HCT116 (cell line): ENCODE measurements around the gene FAM3B. TPM values are rescaled to one million over a fixed set of nuclear protein-coding genes. Genes with fewer than 3 reads are reported as not detected.

Source experiments
- ATAC-seq: fragments of 200-7000 bp; cut with Tn5 transposase; 2 replicates; pipeline ENCODE4 v1.9.1; 2020; ENCODE audit warnings: mild to moderate bottlenecking, moderate library complexity
- BruUV-seq: library from RNA; stranded (reverse); fragments of 400-500 nt; replicated peaks from 2 replicates; lab custom pipeline; 2021; lab: Mats Ljungman, UMichigan
- CTCF ChIA-PET: fragments of 300-600 bp; sonication (Branson Sonifier 250); formaldehyde crosslinking; loops from one replicate; lab custom pipeline; 2021; ENCODE audit warnings: antibody characterized with exemption; lab: Charles Lee
- POLR2A ChIA-PET: fragments of 300-600, 350-600 bp; sonication (Branson Sonifier 250); formaldehyde crosslinking; loops from one replicate; lab custom pipeline; 2021; ENCODE audit warnings: antibody characterized with exemption; lab: Charles Lee
- RAD21 ChIA-PET, 2 experiments: fragments of 300-600 bp; sonication (Branson Sonifier 250); formaldehyde crosslinking; loops; one replicate each; lab custom pipeline; 2023; ENCODE audit warnings: low total read pairs in 2 of 2; ENCODE audit not compliant: uncharacterized antibody in 2 of 2, unreplicated experiment in 2 of 2, low non-redundant PET in 1 of 2; lab: Charles Lee
- DNase-seq: peaks from one replicate; pipeline ENCODE4 v3.0.0-alpha.2; 2010; ENCODE audit warnings: low read depth, low spot score
- H2AFZ ChIP-seq: fragments of 200-600 bp; shearing (Covaris generic), sonication (generic); 2 replicates; pipeline ENCODE4 v1.6.1; 2017; ENCODE audit warnings: low read depth, mixed run types, mixed read lengths, antibody characterized with exemption, low read length; ENCODE audit not compliant: poor library complexity, severe bottlenecking
- H3K27ac ChIP-seq: 2 replicates; pipeline ENCODE4 v1.5.1; 2012; ENCODE audit warnings: low read depth, low read length
- H3K27me3 ChIP-seq: fragments of 200-600 bp; sonication (generic); 2 replicates; pipeline ENCODE4 v1.6.1; 2016; ENCODE audit warnings: mixed run types, low read length, mixed read lengths; ENCODE audit not compliant: insufficient read depth
- H3K36me3 ChIP-seq, 2 experiments: fragments of 200-500 bp in 1 of 2; fragments of 200-600 bp in 1 of 2; sonication (Bioruptor generic) in 1 of 2; sonication (generic) in 1 of 2; 2 replicates each; pipeline versions ENCODE4 v1.5.1 to v1.6.1; 2014 to 2016; ENCODE audit warnings: low read length in 2 of 2, inconsistent platforms in 1 of 2, mixed read lengths in 1 of 2, mixed run types in 1 of 2; ENCODE audit not compliant: insufficient read depth in 2 of 2, control insufficient read depth in 1 of 2
- H3K4me1 ChIP-seq, 2 experiments: fragments of 200-600 bp in 1 of 2; sonication (generic) in 1 of 2; 2 replicates each; pipeline versions ENCODE4 v1.5.1 to v1.6.1; 2012 to 2017; ENCODE audit warnings: low read length in 2 of 2, inconsistent platforms in 1 of 2, mild to moderate bottlenecking in 1 of 2, mixed read lengths in 1 of 2, mixed run types in 1 of 2, moderate library complexity in 1 of 2; ENCODE audit not compliant: insufficient read depth in 2 of 2, control insufficient read depth in 1 of 2
- H3K4me2 ChIP-seq: fragments of 200-600 bp; sonication (generic); 2 replicates; pipeline ENCODE4 v1.6.1; 2017; ENCODE audit warnings: mixed run types, low read length, mixed read lengths
- H3K4me3 ChIP-seq, 2 experiments: fragments of 200-600 bp in 1 of 2; sonication (generic) in 1 of 2; replicated peaks in 1 of 2; 2 replicates each; pipeline ENCODE4 v1.5.1; 2011 to 2016; ENCODE audit warnings: low read length in 2 of 2, control low read depth in 1 of 2, low read depth in 1 of 2, mild to moderate bottlenecking in 1 of 2, mixed read lengths in 1 of 2, mixed run types in 1 of 2
- H3K79me2 ChIP-seq: fragments of 200-600 bp; sonication (generic); 2 replicates; pipeline ENCODE4 v1.6.1; 2017; ENCODE audit warnings: mild to moderate bottlenecking, mixed run types, low read length, moderate library complexity, mixed read lengths; ENCODE audit not compliant: insufficient read depth
- H3K9ac ChIP-seq: fragments of 200-600 bp; sonication (generic); 2 replicates; pipeline ENCODE4 v1.6.1; 2016; ENCODE audit warnings: low read length, mixed read lengths
- H3K9me2 ChIP-seq: fragments of 200-600 bp; sonication (generic), shearing (Covaris generic); 2 replicates; pipeline ENCODE4 v1.6.1; 2017; ENCODE audit warnings: mixed run types, mild to moderate bottlenecking, moderate library complexity; ENCODE audit not compliant: insufficient read depth
- H3K9me3 ChIP-seq, 2 experiments: fragments of 200-500 bp in 1 of 2; fragments of 200-600 bp in 1 of 2; sonication (Bioruptor generic) in 1 of 2; sonication (generic) in 1 of 2; 2 replicates each; pipeline ENCODE4 v1.6.1; 2014 to 2017; ENCODE audit warnings: low read length in 2 of 2, mixed read lengths in 2 of 2, inconsistent platforms in 1 of 2, low read depth in 1 of 2, mild to moderate bottlenecking in 1 of 2, mixed run types in 1 of 2, moderate library complexity in 1 of 2; ENCODE audit not compliant: control insufficient read depth in 1 of 2, insufficient read depth in 1 of 2
- H4K20me1 ChIP-seq: fragments of 200-600 bp; sonication (generic), shearing (Covaris generic); 2 replicates; pipeline ENCODE4 v1.6.1; 2017; ENCODE audit warnings: mixed run types, mild to moderate bottlenecking, moderate library complexity; ENCODE audit not compliant: insufficient read depth
- CEBPB ChIP-seq: IDR thresholded peaks from 2 replicates; pipeline ENCODE4 v1.6.1; 2012; ENCODE audit warnings: low read depth
- EGR1 ChIP-seq: IDR thresholded peaks from 2 replicates; pipeline ENCODE4 v1.6.1; 2012; ENCODE audit warnings: low read depth
- ELF1 ChIP-seq: IDR thresholded peaks from 2 replicates; pipeline ENCODE4 v1.6.1; 2012; ENCODE audit warnings: low read depth, borderline replicate concordance
- EZH2 ChIP-seq: fragments of 200-600 bp; sonication (generic); IDR thresholded peaks from 2 replicates; pipeline ENCODE4 v1.6.1; 2017; ENCODE audit warnings: antibody characterized with exemption, mixed run types
- EZH2phosphoT487 ChIP-seq: fragments of 200-600 bp; IDR thresholded peaks from 2 replicates; pipeline ENCODE4 v1.6.1; 2018; ENCODE audit warnings: antibody characterized with exemption, borderline replicate concordance
- JUND ChIP-seq: IDR thresholded peaks from 2 replicates; pipeline ENCODE4 v1.6.1; 2012
- POLR2A ChIP-seq: IDR thresholded peaks from 2 replicates; pipeline ENCODE4 v1.7.0; 2011; ENCODE audit warnings: borderline replicate concordance; ENCODE audit not compliant: insufficient read depth, insufficient read length; ENCODE audit errors: extremely low read depth
- POLR2AphosphoS5 ChIP-seq: IDR thresholded peaks from 2 replicates; pipeline ENCODE4 v1.6.1; 2011; ENCODE audit warnings: mild to moderate bottlenecking, low read depth, low read length, moderate library complexity
- RAD21 ChIP-seq: IDR thresholded peaks from 2 replicates; pipeline ENCODE4 v1.6.1; 2012; ENCODE audit warnings: low read depth, mild to moderate bottlenecking
- SIN3A ChIP-seq: IDR thresholded peaks from 2 replicates; pipeline ENCODE4 v1.6.1; 2012; ENCODE audit warnings: low read depth
- SP1 ChIP-seq: IDR thresholded peaks from 2 replicates; pipeline ENCODE4 v1.6.1; 2012; ENCODE audit warnings: low read depth
- SRF ChIP-seq: IDR thresholded peaks from 2 replicates; pipeline ENCODE4 v1.6.1; 2012; ENCODE audit warnings: low read depth
- TCF7L2 ChIP-seq: IDR thresholded peaks from 2 replicates; pipeline ENCODE4 v1.7.0; 2011; ENCODE audit warnings: borderline replicate concordance, inconsistent platforms; ENCODE audit not compliant: insufficient read depth, insufficient read length; ENCODE audit errors: extremely low read depth
- YY1 ChIP-seq: IDR thresholded peaks from 2 replicates; pipeline ENCODE4 v1.6.1; 2011; ENCODE audit warnings: low read length, low read depth, moderate library complexity, mild to moderate bottlenecking; ENCODE audit not compliant: insufficient replicate concordance; ENCODE audit errors: extremely low read depth
- ZFX ChIP-seq: fragments of 450-650 bp; IDR thresholded peaks from 2 replicates; pipeline ENCODE4 v1.6.1; 2017
- ZNF274 ChIP-seq: fragments of 200-500 bp; sonication (Bioruptor generic); IDR thresholded peaks from 2 replicates; pipeline ENCODE4 v1.6.1; 2014; ENCODE audit warnings: mild to moderate bottlenecking, low read depth, low read length, inconsistent platforms
- intact Hi-C: fragments of 100-400 bp; cut with micrococcal nuclease; formaldehyde crosslinking; loops from 2 replicates; pipeline ENCODE4 v1.10.0; 2022
- total RNA-seq: library from RNA; stranded (reverse); gene quantifications from one replicate; pipeline ENCODE4 v1.2.1, GENCODE V29; 2021; ENCODE audit not compliant: unreplicated experiment
- TF ChIP-seq, protein P1 (sequence below), 3 experiments: fragments of 200-600 bp in 1 of 3; sonication (generic) in 1 of 3; IDR thresholded peaks in 2 of 3; conservative IDR thresholded peaks in 1 of 3; 2 replicates each; pipeline ENCODE4 v1.5.1; 2012 to 2017; ENCODE audit warnings: low read depth in 2 of 3, low read length in 2 of 3, antibody characterized with exemption in 1 of 3, borderline replicate concordance in 1 of 3, control low read depth in 1 of 3, mild to moderate bottlenecking in 1 of 3, mixed read lengths in 1 of 3, mixed run types in 1 of 3, moderate library complexity in 1 of 3; ENCODE audit not compliant: insufficient read depth in 1 of 3
- TF ChIP-seq, protein P2 (sequence below): IDR thresholded peaks from 2 replicates; pipeline ENCODE4 v1.6.1; 2012; ENCODE audit warnings: low read depth
- TF ChIP-seq, protein P3 (sequence below): IDR thresholded peaks from 2 replicates; pipeline ENCODE4 v1.6.1; 2012

FAM3B gene
- total RNA-seq, 1 experiment from 2014 or later, result not detected

DNA sequence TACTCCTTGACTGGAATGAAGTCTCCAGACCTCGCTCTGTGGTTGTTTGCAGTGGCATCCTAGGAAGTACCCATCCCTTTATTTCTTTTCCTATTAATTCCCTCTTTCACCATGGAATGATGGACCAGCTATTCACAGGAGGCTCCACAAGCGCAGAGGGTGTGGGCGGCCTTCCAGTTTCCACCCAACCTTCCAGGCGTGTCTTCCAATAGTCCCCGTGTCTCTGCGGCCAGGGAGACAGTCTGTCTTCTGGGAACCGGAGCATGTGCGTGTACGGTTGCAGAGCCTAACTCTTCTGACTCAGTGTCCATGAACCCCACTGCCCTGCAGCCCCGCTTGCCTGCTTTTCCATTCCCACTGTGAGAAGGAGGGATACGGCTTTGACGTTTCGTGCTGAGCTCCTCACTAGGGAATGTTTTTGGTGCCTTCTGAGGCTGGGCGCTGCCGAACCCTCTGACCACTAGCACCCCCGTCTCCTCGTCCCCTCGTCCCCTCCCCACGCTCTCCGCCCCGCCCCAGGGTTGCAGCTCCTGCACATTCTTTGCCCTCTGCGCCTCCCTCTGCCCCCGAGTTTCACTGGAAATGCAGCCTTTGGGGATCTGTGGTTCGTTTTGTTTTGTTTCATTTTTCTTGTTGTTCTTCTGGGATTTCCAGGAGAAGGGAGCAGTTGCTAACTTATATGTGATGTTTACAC is 26.3 kb upstream of the FAM3B start:
- TF ChIP-seq EZH2, result no peak
- TF ChIP-seq, protein P1, sequence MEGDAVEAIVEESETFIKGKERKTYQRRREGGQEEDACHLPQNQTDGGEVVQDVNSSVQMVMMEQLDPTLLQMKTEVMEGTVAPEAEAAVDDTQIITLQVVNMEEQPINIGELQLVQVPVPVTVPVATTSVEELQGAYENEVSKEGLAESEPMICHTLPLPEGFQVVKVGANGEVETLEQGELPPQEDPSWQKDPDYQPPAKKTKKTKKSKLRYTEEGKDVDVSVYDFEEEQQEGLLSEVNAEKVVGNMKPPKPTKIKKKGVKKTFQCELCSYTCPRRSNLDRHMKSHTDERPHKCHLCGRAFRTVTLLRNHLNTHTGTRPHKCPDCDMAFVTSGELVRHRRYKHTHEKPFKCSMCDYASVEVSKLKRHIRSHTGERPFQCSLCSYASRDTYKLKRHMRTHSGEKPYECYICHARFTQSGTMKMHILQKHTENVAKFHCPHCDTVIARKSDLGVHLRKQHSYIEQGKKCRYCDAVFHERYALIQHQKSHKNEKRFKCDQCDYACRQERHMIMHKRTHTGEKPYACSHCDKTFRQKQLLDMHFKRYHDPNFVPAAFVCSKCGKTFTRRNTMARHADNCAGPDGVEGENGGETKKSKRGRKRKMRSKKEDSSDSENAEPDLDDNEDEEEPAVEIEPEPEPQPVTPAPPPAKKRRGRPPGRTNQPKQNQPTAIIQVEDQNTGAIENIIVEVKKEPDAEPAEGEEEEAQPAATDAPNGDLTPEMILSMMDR (IDR thresholded peaks at IDR 0.05 in 2 of 3, conservative IDR thresholded peaks at IDR 0.05 in 1 of 3; ENCODE audit: borderline replicate concordance in 1 of 3, insufficient read depth in 1 of 3, low read depth in 2 of 3, low read length in 2 of 3), result no peak
- TF ChIP-seq, protein P2, sequence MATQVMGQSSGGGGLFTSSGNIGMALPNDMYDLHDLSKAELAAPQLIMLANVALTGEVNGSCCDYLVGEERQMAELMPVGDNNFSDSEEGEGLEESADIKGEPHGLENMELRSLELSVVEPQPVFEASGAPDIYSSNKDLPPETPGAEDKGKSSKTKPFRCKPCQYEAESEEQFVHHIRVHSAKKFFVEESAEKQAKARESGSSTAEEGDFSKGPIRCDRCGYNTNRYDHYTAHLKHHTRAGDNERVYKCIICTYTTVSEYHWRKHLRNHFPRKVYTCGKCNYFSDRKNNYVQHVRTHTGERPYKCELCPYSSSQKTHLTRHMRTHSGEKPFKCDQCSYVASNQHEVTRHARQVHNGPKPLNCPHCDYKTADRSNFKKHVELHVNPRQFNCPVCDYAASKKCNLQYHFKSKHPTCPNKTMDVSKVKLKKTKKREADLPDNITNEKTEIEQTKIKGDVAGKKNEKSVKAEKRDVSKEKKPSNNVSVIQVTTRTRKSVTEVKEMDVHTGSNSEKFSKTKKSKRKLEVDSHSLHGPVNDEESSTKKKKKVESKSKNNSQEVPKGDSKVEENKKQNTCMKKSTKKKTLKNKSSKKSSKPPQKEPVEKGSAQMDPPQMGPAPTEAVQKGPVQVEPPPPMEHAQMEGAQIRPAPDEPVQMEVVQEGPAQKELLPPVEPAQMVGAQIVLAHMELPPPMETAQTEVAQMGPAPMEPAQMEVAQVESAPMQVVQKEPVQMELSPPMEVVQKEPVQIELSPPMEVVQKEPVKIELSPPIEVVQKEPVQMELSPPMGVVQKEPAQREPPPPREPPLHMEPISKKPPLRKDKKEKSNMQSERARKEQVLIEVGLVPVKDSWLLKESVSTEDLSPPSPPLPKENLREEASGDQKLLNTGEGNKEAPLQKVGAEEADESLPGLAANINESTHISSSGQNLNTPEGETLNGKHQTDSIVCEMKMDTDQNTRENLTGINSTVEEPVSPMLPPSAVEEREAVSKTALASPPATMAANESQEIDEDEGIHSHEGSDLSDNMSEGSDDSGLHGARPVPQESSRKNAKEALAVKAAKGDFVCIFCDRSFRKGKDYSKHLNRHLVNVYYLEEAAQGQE, result no peak
- TF ChIP-seq YY1, result no peak
- TF ChIP-seq TCF7L2, result no peak
- TF ChIP-seq ELF1, result no peak
- TF ChIP-seq JUND, result no peak
- no peak for TF ChIP-seq ZFX
- no peak for TF ChIP-seq RAD21
- TF ChIP-seq, protein P3, sequence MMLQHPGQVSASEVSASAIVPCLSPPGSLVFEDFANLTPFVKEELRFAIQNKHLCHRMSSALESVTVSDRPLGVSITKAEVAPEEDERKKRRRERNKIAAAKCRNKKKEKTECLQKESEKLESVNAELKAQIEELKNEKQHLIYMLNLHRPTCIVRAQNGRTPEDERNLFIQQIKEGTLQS, result no peak
- TF ChIP-seq POLR2AphosphoS5, result no peak
- no peak for TF ChIP-seq SRF
- TF ChIP-seq SP1, result no peak
- TF ChIP-seq POLR2A, result no peak
- TF ChIP-seq SIN3A, result no peak
- TF ChIP-seq CEBPB, result no peak
- TF ChIP-seq ZNF274, result no peak
- no peak for TF ChIP-seq EGR1
- TF ChIP-seq EZH2phosphoT487, result no peak
- CTCF ChIA-PET, result no interaction called here
- H3K27ac ChIP-seq, result no peak overlapping the region
- H2AFZ ChIP-seq, result no peak overlapping the region
- RAD21 ChIA-PET, result no interaction called here
- intact Hi-C loops, result no loop called here
- H3K27me3 ChIP-seq, result peaks cover 8% of the 10 kb centered on the region; the same call in 1 of the 2 replicates
- no TSS peak for BruUV-seq
- no peaks in the 10 kb centered on the region for H3K36me3 ChIP-seq
- H3K4me2 ChIP-seq, result no peak overlapping the region
- no peak for DNase-seq
- no peaks in the 10 kb centered on the region for H3K79me2 ChIP-seq
- no peak overlapping the region for H3K4me3 ChIP-seq
- ATAC-seq, result no peak
- no peak overlapping the region for H3K9ac ChIP-seq
- H3K9me3 ChIP-seq, result no peaks in the 10 kb centered on the region
- H3K9me2 ChIP-seq, result no peaks in the 10 kb centered on the region
- no peaks in the 10 kb centered on the region for H4K20me1 ChIP-seq
- H3K4me1 ChIP-seq, result peaks cover 0 to 3% of the 10 kb centered on the region in 2 experiments; a peak in 1 of 4 replicates
- POLR2A ChIA-PET, result no interaction called here
